Heart left ventricle (tissue), 16 donors: ENCODE data around the gene ACTA2. TPM values are rescaled to one million over a fixed set of nuclear protein-coding genes. Genes with fewer than 3 reads are reported as not detected.

Source experiments
- ATAC-seq, 4 donors: fragments of 200-7000 bp; cut with Tn5 transposase; one replicate each; pipeline ENCODE4 v1.9.1; 2020 to 2022; ENCODE audit warnings: moderate library complexity in 4 of 4, mild to moderate bottlenecking in 3 of 4, moderate number of reproducible peaks in 1 of 4
- DNase-seq, 5 donors: peaks; one replicate each; pipeline ENCODE4 v3.0.0-alpha.2; 2020
- H3K27ac ChIP-seq, 12 donors: fragments of 200-600 bp; sonication (generic) in 4 of 12; one replicate each; pipeline versions ENCODE4 v1.5.0 to v1.8.0; 2016 to 2022; ENCODE audit warnings: mild to moderate bottlenecking in 2 of 12
- H3K27me3 ChIP-seq, 9 donors: fragments of 200-600 bp; sonication (generic) in 2 of 9; one replicate each; pipeline versions ENCODE4 v1.5.1 to v1.8.0; 2016 to 2022; ENCODE audit warnings: mild to moderate bottlenecking in 3 of 9
- H3K36me3 ChIP-seq, 9 donors: fragments of 200-600 bp; sonication (generic) in 2 of 9; one replicate each; pipeline versions ENCODE4 v1.5.0 to v1.8.0; 2018 to 2022; ENCODE audit warnings: mild to moderate bottlenecking in 2 of 9
- H3K4me1 ChIP-seq, 12 donors: fragments of 200-600 bp; sonication (generic) in 4 of 12; one replicate each; pipeline versions ENCODE4 v1.5.0 to v1.8.0; 2016 to 2022; ENCODE audit warnings: mild to moderate bottlenecking in 3 of 12
- H3K4me3 ChIP-seq, 12 donors: fragments of 200-600 bp; sonication (generic) in 4 of 12; one replicate each; pipeline versions ENCODE4 v1.5.0 to v1.8.0; 2017 to 2022; ENCODE audit warnings: mild to moderate bottlenecking in 9 of 12, moderate library complexity in 4 of 12
- H3K9me3 ChIP-seq, 12 donors: fragments of 200-600 bp; sonication (generic) in 4 of 12; one replicate each; pipeline versions ENCODE4 v1.5.0 to v1.8.0; 2016 to 2022; ENCODE audit warnings: mild to moderate bottlenecking in 1 of 12
- POLR2A ChIP-seq, 2 donors: fragments of 450-650 bp; IDR thresholded peaks; one replicate each; pipeline ENCODE4 v1.6.1; 2017; ENCODE audit warnings: antibody characterized with exemption in 2 of 2, mild to moderate bottlenecking in 2 of 2, moderate library complexity in 2 of 2
- WGBS, 4 donors: extraction: QIAGEN DNeasy Blood & Tissue Kit in 2 of 4; methylation state at CpG; one replicate each; pipeline versions ENCODE4 v1.1.5 to v1.1.7; 2013 to 2018; 5-methylcytosine and 5-hydroxymethylcytosine counted together
- intact Hi-C, 10 donors: fragments of 100-400 bp; cut with DNase I; formaldehyde crosslinking; loops; one replicate each; pipeline versions ENCODE4 v1.11.1 to v1.14.2; 2022
- polyA plus RNA-seq, 2 donors: library from polyadenylated mRNA; stranded (reverse); fragments of 200-250 nt; gene quantifications; one replicate each; pipeline ENCODE4 v1.2.3, GENCODE V29; 2013
- total RNA-seq, 9 donors: library from RNA; depleted of rRNA in 2 of 9; stranded (reverse); fragments of >200 nt in 2 of 9; fragmentation: NEBNext Ultra II Directional in 3 of 9; extraction: Animal tissue kit (Norgen Biotek cat#: 25700) in 3 of 9; gene quantifications; one replicate each; pipeline versions ENCODE4 v1.1.0 to v1.2.4, GENCODE V29; 2016 to 2023
- TF ChIP-seq, protein P1 (sequence below), 12 donors: fragments of 200-600 bp; sonication (generic) in 4 of 12; IDR thresholded peaks; one replicate each; pipeline versions ENCODE4 v1.5.0 to v1.8.0; 2018 to 2022; ENCODE audit warnings: antibody characterized with exemption in 12 of 12, mild to moderate bottlenecking in 5 of 12
- donor health status: ischemic (EF 13 %, LVEDD 7.1; RV severe dilation, severe dysfunction).
- donor health status: healthy with polysubstance abuse.
- donor health status: DM: no; HTN: yes; CAD: no.
- donor health status: DM: no; HTN: no; CAD: no.
- donor health status: ischemic (EF 25% LVEDD 6.9; RV normal size, moderate dysfunction).
- donor health status: ischemic (EF 25% LVEDD 5.7; RV mildly dilated, moderate dysfunction).
- donor health status: healthy.
- donor health status: DM: yes; HTN: yes; CAD: no.
- donor health status: ischemic (EF 35%, LVEDD 5.7; RV mildly dilated, moderate dysfunction).
- donor health status: nonischemic (EF 11% LVEDD 7.7; RV severe dilation, severe dysfunction).
- donor health status: DM: yes; HTN: yes; CAD: no.
- donor health status: PGD.
- donor health status: ischemic (EF 29% LVEDD 5.4; RV normal size, mild dysfunction).
- donor health status: nonischemic (EF 23%, LVEDD 6.1; RV moderate dilation, normal function).

The ACTA2 gene
- total and polyA plus RNA-seq, 11 donors = 70.9 to 244 (median 110) TPM

GRCh38 chr10:88964360-88964759 lies 11.8 kb upstream of the ACTA2 start:
- no peak overlapping the region for H3K4me3 ChIP-seq
- intact Hi-C loops = no loop called here
- ATAC-seq (no peak), DNase-seq (no peak)
- peaks cover 0 to 32% (median 10%) of the 10 kb centered on the region in 12 donors for H3K4me1 ChIP-seq
- H3K9me3 ChIP-seq = no peaks in the 10 kb centered on the region
- no peak for TF ChIP-seq POLR2A (IDR thresholded peaks at IDR 0.05)
- TF ChIP-seq, protein P1, sequence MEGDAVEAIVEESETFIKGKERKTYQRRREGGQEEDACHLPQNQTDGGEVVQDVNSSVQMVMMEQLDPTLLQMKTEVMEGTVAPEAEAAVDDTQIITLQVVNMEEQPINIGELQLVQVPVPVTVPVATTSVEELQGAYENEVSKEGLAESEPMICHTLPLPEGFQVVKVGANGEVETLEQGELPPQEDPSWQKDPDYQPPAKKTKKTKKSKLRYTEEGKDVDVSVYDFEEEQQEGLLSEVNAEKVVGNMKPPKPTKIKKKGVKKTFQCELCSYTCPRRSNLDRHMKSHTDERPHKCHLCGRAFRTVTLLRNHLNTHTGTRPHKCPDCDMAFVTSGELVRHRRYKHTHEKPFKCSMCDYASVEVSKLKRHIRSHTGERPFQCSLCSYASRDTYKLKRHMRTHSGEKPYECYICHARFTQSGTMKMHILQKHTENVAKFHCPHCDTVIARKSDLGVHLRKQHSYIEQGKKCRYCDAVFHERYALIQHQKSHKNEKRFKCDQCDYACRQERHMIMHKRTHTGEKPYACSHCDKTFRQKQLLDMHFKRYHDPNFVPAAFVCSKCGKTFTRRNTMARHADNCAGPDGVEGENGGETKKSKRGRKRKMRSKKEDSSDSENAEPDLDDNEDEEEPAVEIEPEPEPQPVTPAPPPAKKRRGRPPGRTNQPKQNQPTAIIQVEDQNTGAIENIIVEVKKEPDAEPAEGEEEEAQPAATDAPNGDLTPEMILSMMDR (IDR thresholded peaks at IDR 0.05) = no peak
- no peaks in the 10 kb centered on the region for H3K36me3 ChIP-seq
- 80 to 85% (median 83%) methylated on average over 1 of the region's 1 CpG for WGBS, 4 donors
- H3K27ac ChIP-seq = no peak overlapping the region
- H3K27me3 ChIP-seq = no peaks in the 10 kb centered on the region

GRCh38 chr10:88963318-88963717 lies 10.7 kb upstream of the ACTA2 start:
- Histone ChIP-seq H3K4me1 (peaks cover 0 to 25% (median 9%) of the 10 kb centered on the region in 12 donors), H3K36me3 (no peaks in the 10 kb centered on the region), H3K4me3 (no peak overlapping the region), H3K9me3 (no peaks in the 10 kb centered on the region), H3K27ac (no peak overlapping the region), H3K27me3 (no peaks in the 10 kb centered on the region)
- 93 to 98% (median 95%) methylated on average over 2 of the region's 2 CpGs for WGBS, 4 donors
- intact Hi-C loops = no loop called here
- DNase-seq (no peak), ATAC-seq (no peak)
- TF ChIP-seq POLR2A (IDR thresholded peaks at IDR 0.05) = no peak

GRCh38 chr10:88962336-88962735 lies 9.8 kb upstream of the ACTA2 start:
- no peaks in the 10 kb centered on the region for H3K36me3 ChIP-seq
- TF ChIP-seq, protein P1 (IDR thresholded peaks at IDR 0.05) = no peak
- TF ChIP-seq POLR2A (IDR thresholded peaks at IDR 0.05) = no peak
- no peak overlapping the region for H3K27ac ChIP-seq
- intact Hi-C loops = no loop called here
- no peak for ATAC-seq
- 45 to 62% (median 55%) methylated on average over 2 of the region's 2 CpGs for WGBS, 4 donors
- DNase-seq = no peak
- H3K9me3 ChIP-seq = no peaks in the 10 kb centered on the region
- no peak overlapping the region for H3K4me3 ChIP-seq
- peaks cover 0 to 25% (median 7%) of the 10 kb centered on the region in 12 donors for H3K4me1 ChIP-seq
- no peaks in the 10 kb centered on the region for H3K27me3 ChIP-seq

DNA sequence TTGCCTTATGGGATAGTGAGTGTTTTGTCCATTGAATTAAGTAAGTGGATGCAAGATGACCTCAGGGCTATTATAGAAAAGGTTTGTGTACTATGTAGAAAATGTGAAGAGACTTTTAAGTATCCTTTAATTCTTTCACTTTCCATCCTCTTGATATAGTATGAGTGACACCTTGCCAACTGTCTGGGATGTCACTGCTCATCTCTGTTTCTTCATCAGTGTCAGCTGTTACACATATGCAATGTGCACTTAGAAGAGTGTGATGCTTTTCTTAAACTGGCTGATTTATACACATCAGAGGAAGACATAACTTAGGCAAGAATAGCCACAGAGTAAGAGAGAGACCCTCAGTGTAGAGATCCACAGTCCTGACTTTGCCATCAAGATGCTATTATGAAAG lies 8.7 kb upstream of the ACTA2 start:
- H3K4me1 ChIP-seq = peaks cover 0 to 19% (median under 1%) of the 10 kb centered on the region in 12 donors
- DNase-seq (no peak), ATAC-seq (no peak)
- no peak overlapping the region for H3K27ac ChIP-seq
- TF ChIP-seq, protein P1 (IDR thresholded peaks at IDR 0.05) = no peak
- no peak overlapping the region for H3K4me3 ChIP-seq
- H3K27me3 ChIP-seq = no peaks in the 10 kb centered on the region
- H3K36me3 ChIP-seq = no peaks in the 10 kb centered on the region
- intact Hi-C loops = no loop called here
- H3K9me3 ChIP-seq = no peaks in the 10 kb centered on the region

GRCh38 chr10:88960802-88961201 lies 8.2 kb upstream of the ACTA2 start:
- Histone ChIP-seq H3K4me3 (no peak overlapping the region), H3K4me1 (peaks cover 0 to 19% (median 0%) of the 10 kb centered on the region in 12 donors), H3K27ac (no peak overlapping the region), H3K36me3 (no peaks in the 10 kb centered on the region), H3K27me3 (no peaks in the 10 kb centered on the region), H3K9me3 (no peaks in the 10 kb centered on the region)
- intact Hi-C loops = no loop called here
- no peak for DNase-seq
- no peak for ATAC-seq
- no peak for TF ChIP-seq POLR2A (IDR thresholded peaks at IDR 0.05)
- TF ChIP-seq, protein P1 (IDR thresholded peaks at IDR 0.05) = no peak
- 94 to 98% (median 96%) methylated on average over 1 of the region's 1 CpG for WGBS, 4 donors
